Mesothelial cell of epicardium (in vitro differentiated cells): ENCODE measurements around the gene SPON1. TPM values are rescaled to one million over a fixed set of nuclear protein-coding genes. Genes with fewer than 3 reads are reported as not detected.

Source experiments
- DNase-seq, 2 experiments: peaks; one replicate each; pipeline ENCODE4 v3.0.0; 2021; ENCODE audit warnings: low spot score in 2 of 2; ENCODE audit not compliant: unreplicated experiment in 2 of 2
- H3K27ac Mint-ChIP-seq: 2 replicates; pipeline ENCODE4 v1.8.0; 2021; ENCODE audit warnings: mixed read lengths
- H3K27me3 Mint-ChIP-seq: 2 replicates; pipeline ENCODE4 v1.8.0; 2021; ENCODE audit warnings: low read depth, mixed read lengths
- H3K36me3 Mint-ChIP-seq: 2 replicates; pipeline ENCODE4 v1.8.0; 2021; ENCODE audit warnings: mixed read lengths
- H3K4me1 Mint-ChIP-seq: 2 replicates; pipeline ENCODE4 v1.8.0; 2021; ENCODE audit warnings: mixed read lengths
- H3K4me3 Mint-ChIP-seq: 2 replicates; pipeline ENCODE4 v1.8.0; 2021; ENCODE audit warnings: mild to moderate bottlenecking, moderate library complexity, mixed read lengths
- H3K9me3 Mint-ChIP-seq: 2 replicates; pipeline ENCODE4 v1.8.0; 2021; ENCODE audit warnings: mixed read lengths
- CTCF ChIP-seq: fragments of 200-600 bp; sonication (generic); IDR thresholded peaks from one replicate; pipeline ENCODE4 v1.5.0; 2021; ENCODE audit warnings: antibody characterized with exemption; ENCODE audit not compliant: unreplicated experiment
- total RNA-seq: library from RNA; stranded (reverse); gene quantifications from 3 replicates; pipeline ENCODE4 v1.2.1, GENCODE V29; 2021

Gene SPON1
- total RNA-seq, 1 donor from 2014 or later: 30.9 TPM

GRCh38 chr11:14237444-14237961 is 275.0 kb downstream of the SPON1 start:
- H3K36me3 Mint-ChIP-seq: no peaks in the 10 kb centered on the region
- no peak for TF ChIP-seq CTCF
- DNase-seq: no peak

DNA sequence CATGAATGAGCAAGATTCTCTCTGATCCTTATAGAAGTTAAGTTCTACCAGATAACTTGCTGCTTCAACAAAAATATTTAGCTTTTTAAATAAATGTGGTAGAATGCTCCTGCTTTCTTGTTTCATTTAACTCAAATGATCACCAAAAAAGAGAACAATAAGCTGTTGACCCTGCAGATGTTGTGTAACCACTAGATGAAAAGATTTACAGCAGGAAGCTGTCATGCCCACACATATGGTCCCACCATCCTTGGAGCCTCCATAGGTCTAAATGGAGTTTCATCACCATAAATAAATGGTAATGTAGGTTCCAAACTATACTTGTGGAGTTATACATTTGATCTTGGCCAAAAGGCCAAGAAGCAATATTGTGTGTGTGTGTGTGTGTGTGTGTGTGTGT is 277.7 kb downstream of the SPON1 start:
- H3K36me3 Mint-ChIP-seq: no peaks in the 10 kb centered on the region
- no peaks in the 10 kb centered on the region for H3K4me1 Mint-ChIP-seq
- H3K9me3 Mint-ChIP-seq: no peaks in the 10 kb centered on the region
- H3K4me3 Mint-ChIP-seq: no peak overlapping the region
- H3K27me3 Mint-ChIP-seq: peaks cover 36% of the 10 kb centered on the region
- no peak for TF ChIP-seq CTCF
- H3K27ac Mint-ChIP-seq: no peak overlapping the region
- DNase-seq: no peak

More at GRCh38 chr11:14237444-14237961, 275.0 kb downstream of the SPON1 start:
- Mint-ChIP-seq H3K27ac (no peak overlapping the region), H3K4me1 (no peaks in the 10 kb centered on the region), H3K9me3 (no peaks in the 10 kb centered on the region), H3K27me3 (peaks cover 47% of the 10 kb centered on the region), H3K4me3 (no peak overlapping the region)

GRCh38 chr11:14240951-14241350 is 278.4 kb downstream of the SPON1 start:
- no peak for DNase-seq
- no peaks in the 10 kb centered on the region for H3K36me3 Mint-ChIP-seq
- TF ChIP-seq CTCF: no peak
- no peak overlapping the region for H3K4me3 Mint-ChIP-seq
- H3K27me3 Mint-ChIP-seq: peaks cover 30% of the 10 kb centered on the region
- no peaks in the 10 kb centered on the region for H3K9me3 Mint-ChIP-seq
- H3K4me1 Mint-ChIP-seq: no peaks in the 10 kb centered on the region
- no peak overlapping the region for H3K27ac Mint-ChIP-seq

GRCh38 chr11:14242187-14242586 is 279.7 kb downstream of the SPON1 start:
- Mint-ChIP-seq H3K36me3 (no peaks in the 10 kb centered on the region), H3K9me3 (no peaks in the 10 kb centered on the region), H3K4me1 (no peaks in the 10 kb centered on the region), H3K4me3 (no peak overlapping the region), H3K27ac (no peak overlapping the region), H3K27me3 (peaks cover 18% of the 10 kb centered on the region)
- TF ChIP-seq CTCF: no peak
- no peak for DNase-seq

- H3K4me3 Mint-ChIP-seq: no peak overlapping the region
- peaks cover 21% of the 10 kb centered on the region for H3K27me3 Mint-ChIP-seq
- H3K9me3 Mint-ChIP-seq: no peaks in the 10 kb centered on the region
- TF ChIP-seq CTCF: no peak
- H3K36me3 Mint-ChIP-seq: no peaks in the 10 kb centered on the region
- no peak for DNase-seq
- H3K27ac Mint-ChIP-seq: no peak overlapping the region
- no peaks in the 10 kb centered on the region for H3K4me1 Mint-ChIP-seq
These were observed 280.2 kb downstream of the SPON1 start for GRCh38 chr11:14242733-14243132.

- H3K9me3 Mint-ChIP-seq: no peaks in the 10 kb centered on the region
- no peak overlapping the region for H3K4me3 Mint-ChIP-seq
- H3K4me1 Mint-ChIP-seq: no peaks in the 10 kb centered on the region
- H3K27me3 Mint-ChIP-seq: peaks cover 15% of the 10 kb centered on the region
- no peak for DNase-seq
- TF ChIP-seq CTCF: no peak
- H3K36me3 Mint-ChIP-seq: no peaks in the 10 kb centered on the region
- no peak overlapping the region for H3K27ac Mint-ChIP-seq
These were observed 282.4 kb downstream of the SPON1 start for GRCh38 chr11:14244926-14245325.
